HT-29 (cell line): Measurements from ENCODE around the gene STOM. TPM values are rescaled to one million over a fixed set of nuclear protein-coding genes. Genes with fewer than 3 reads are reported as not detected.
"Not testable (repeated sequence)": the region's sequence is repeated elsewhere in the genome, so short reads cannot be mapped to it uniquely, and the experiment has no call there.

Experiments used
- DNase-seq: peaks from one replicate; pipeline ENCODE4 v3.0.0-alpha.2; 2015; ENCODE audit warnings: low spot score
- total RNA-seq: library from RNA; depleted of rRNA; stranded (reverse); fragments of >200 nt; shearing (Covaris generic); gene quantifications from 2 replicates; pipeline ENCODE4 v1.2.3, GENCODE V29; 2014; rRNA removed

STOM gene, protein sequence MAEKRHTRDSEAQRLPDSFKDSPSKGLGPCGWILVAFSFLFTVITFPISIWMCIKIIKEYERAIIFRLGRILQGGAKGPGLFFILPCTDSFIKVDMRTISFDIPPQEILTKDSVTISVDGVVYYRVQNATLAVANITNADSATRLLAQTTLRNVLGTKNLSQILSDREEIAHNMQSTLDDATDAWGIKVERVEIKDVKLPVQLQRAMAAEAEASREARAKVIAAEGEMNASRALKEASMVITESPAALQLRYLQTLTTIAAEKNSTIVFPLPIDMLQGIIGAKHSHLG
- total RNA-seq, result not detected in 2 replicates

DNA sequence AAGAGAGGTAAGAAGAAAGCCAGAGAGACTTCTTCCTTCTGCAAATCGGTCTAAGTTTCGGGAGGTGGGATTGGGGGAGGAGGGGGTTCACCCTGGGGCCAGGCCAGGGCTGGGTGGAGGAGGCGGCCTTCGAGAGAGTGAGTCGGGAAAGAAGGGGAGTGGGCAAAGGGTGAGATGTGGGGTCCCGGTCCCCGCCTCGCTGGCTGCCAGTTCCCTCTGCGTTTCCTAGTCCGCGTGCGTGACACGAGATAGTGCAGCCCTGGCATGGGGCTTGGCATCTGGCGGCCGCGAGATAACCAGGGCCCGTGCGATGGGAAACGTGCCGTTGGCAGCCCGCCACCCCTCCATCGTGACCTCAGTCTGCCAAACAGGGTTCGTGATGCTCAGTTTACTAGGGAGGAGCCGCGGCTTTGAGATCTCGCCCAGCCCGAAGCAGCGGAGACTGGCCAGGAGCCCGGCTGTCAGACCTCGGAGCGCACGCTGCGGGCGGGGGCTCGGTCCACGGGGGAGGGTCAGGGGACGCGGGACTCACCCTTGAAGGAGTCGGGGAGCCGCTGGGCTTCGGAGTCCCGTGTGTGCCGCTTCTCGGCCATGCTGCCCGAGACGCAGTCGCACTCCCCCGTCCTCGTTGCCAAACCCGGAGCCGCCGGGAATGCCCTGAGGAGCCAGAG, at the start of gene STOM:
TSS of gene STOM (minus strand) at position 656 of the 671 bp plus-strand sequence. CDS start at position 593, 63 bp downstream.
- DNase-seq, result no peak

DNA sequence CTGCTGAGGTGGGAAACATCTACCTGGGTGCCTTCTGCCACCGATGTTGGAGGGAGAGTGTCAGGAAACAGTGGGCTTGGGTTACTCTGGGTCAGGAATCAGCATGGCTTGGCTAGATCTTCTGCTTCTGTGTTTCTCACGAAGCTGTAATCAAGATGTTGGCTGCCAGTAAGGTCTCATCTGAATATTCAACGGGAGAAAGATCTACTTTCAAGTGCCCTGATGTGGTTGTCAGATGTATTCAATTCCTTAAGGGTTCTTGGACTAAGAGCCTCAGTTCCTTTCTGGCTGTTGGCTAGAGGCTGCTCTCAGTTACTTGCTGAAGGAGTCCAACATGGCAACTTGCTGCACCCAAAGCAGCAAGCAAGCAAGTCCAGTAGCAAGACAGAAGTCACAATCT, 41.9 kb upstream of the STOM start:
- DNase-seq, result no peak

DNA sequence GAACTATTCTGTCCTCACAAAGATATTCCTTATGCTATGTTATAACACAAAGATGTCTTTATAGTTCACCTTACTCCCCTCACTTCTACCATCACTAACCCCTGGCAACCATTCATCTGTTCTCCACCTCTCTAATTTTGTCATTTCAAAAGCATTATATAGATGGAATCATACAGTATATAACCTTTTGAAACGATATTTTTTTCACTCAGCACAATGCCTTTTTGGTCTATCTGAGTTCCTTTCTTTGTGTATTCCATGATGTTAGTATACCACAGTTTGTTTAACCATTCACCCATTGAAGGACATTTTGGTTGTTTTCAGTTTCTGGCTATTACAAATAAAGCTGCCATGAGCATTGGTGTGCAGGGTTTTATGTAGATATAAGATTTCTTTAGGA, 35.8 kb upstream of the STOM start:
- no peak for DNase-seq

DNA sequence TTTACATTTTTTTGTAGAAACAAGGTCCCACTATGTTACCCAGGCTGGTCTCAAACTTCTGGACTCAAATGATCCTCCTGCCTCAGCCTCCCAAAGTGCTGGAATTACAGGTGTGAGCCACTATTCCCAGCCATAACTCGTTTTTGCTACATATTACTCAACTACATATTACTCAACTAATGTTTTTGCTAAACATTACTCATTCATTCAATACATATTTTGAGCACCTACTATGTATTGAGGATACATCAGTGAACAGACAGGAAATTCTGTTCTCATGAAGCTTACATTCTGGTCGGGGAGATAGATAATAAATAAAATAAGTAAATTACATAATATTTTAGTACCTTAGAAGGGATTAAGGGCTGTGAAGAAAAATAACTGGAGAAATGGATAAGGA, 34.9 kb upstream of the STOM start:
- no peak for DNase-seq

DNA sequence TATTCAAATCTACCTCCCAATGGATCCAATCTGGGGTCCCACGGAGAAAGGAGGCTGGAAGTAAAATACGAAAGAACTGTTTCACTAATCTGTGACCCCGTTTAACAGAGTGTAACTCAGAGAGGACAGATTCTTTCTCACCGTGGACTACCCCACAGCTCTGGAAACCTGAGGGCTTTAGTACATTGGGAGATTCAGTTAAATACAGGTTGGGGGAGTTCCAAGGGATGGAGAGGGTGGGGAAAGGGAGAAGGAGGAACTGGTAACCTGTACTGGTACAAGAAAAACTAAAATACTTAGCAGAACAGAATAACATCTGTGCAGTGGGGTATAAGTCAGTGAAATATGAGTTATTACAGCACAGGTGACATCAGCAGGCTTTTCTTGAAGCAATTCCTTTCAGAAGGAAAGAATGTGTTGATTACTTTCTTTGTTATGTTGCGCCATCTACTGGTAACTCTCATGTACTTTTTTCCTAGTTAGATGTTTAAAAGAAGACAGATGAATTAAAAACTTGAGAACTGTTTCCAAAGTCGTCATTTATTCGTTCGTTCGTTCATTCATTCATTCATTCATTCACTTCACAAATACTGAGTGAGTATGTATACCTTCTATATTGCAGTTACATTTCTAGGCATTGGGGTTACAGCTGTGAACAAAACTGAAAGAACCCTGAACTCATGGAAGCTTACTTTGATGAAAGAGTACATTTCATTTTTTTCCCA, 30.0 kb upstream of the STOM start:
- DNase-seq, result peak; percentile 83

DNA sequence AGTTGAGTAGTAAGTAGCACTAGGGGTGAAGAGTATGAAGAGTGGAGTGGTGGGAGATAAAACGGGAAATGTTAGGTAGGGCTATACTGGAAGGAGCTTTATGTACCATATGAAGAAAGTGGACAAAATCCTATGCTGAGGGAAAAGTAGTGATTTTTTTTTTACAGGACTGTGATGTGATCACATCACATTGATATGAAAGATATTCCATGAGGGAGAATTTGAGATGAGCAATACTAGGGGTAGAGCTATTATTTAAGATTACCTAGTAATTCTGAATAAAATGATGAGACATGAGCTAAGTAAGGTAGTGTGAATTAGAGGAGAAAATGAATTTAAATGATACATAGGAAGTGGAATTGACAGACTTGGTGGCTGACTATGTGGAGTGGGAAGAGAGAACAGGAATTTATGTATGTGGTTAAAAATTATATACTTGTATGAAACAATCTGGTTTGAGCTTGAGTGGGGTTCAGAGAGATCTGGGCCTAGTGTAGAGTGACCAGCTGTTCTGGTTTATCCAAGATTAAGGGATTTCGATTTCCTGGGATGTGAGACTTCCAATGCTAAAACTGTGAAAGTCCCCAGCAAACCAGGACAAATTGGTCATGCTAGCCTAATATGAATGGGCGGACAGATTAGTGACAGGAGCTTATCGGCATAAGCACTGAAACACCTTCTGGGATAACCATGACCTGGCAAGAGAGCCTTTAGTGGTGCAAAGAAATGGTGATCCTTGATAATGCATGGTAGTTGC, 29.3 kb upstream of the STOM start:
- DNase-seq, result no peak

DNA sequence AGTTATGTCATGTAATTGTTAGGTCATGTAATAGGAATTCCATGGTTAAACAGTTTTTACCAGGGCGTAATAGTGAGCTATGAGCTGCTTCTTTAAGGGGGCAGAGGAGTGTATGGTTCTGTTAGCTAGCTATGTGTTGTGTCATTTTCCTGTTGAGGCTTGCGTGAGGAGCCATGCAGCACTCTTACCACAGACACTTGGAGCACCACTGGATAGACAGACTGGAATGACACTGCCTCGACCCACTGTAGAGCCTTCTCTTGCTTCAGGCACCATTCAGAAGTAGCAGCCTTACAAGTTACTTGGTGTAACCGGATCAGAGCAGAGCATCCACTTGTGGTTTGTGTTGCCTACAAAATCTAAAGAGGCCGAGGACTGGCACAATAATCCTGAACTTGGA, 28.3 kb upstream of the STOM start:
- DNase-seq, result no peak

DNA sequence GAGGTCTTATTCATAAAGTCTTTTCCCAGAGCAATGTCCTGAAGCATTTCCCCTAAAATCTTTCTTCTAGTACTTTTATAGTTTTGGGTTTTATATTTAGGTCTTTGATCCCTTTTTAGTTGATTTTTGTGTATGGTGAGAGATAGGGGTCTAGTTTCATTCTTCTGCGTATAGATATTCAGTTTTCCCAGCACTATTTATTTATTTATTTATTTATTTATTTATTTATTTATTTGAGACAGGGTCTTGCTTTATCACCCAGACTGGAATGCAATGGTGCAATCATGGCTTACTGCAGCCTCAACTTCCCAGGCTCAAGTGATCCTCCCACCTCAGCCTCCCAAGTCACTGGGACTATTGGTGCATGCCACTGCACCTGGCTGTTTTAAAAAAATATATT, 27.2 kb upstream of the STOM start:
- not testable (repeated sequence) for DNase-seq

DNA sequence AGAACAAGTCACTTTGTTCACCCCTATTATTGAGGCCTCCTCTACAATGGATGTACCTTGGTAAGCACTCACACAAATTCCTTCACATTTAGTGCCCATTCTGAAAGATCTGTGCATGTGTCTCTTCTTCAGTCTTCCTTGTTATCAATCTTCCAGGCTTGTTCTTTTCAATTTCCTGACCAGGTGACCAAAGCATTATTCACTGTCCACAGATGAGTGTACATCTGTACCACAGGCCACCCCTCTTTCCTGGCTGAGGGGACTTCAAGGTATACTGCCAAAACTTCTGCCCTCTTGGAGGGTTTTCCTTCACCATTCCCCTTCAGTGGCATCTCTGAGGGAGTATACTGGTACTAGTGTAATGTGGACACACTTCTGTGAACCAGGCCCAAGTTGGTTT, 25.5 kb upstream of the STOM start:
- no peak for DNase-seq

DNA sequence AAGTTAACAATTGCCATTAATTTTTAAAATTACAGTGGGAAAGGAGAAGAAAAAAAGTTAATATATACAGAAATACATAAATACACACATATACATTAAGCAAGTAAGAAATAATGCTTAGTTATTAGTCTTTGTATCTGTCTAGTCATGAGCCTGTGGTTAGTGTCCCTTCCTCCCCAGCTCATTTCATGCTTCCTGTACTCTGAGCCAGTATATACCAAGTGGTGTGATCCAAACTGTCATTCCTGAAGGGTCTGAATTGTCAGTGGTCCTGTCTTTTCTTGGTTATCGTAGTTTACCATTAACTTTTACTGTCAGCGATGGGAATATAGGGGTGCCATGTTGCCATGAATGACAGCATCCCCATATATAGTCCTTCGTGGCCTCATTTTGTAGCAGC, 24.2 kb upstream of the STOM start:
- DNase-seq, result no peak

DNA sequence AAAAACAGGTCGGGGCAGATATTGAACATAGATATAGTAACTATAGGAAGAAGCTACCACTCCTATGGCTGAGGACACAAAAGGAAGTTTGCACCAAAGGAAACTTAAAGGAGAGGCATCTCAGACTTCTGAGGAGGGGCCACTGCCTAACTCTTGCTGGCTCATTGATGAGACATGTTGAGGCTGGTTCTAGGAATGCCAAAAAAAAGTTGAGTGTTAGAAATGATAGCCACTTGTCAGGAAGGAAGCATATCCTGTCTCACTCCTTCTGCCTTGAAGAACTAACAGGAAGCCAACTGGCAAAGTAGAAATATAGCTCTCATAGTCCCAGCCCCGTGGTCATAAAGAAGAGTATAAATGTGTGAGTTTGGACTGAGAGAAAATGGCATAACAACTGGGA, 23.3 kb upstream of the STOM start:
- DNase-seq, result no peak

DNA sequence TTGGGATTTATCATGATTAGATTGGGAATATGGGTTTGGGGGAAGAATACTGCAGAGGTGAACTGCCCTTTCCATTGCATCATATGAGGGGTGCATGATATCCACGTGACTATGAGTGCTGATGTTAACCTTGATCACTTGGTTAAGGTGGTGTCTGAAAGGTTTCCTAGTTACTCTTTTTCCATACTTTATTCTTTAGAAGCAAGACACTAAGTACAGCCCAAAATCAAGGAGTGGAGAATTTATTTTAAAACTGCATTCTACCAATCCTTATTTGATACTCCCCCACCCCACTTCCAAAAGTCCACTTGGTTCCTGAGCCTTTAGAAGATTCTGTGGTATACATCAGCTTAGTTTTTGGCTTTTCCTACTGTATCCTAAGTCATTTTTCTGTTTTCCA, 20.3 kb upstream of the STOM start:
- DNase-seq, result no peak

DNA sequence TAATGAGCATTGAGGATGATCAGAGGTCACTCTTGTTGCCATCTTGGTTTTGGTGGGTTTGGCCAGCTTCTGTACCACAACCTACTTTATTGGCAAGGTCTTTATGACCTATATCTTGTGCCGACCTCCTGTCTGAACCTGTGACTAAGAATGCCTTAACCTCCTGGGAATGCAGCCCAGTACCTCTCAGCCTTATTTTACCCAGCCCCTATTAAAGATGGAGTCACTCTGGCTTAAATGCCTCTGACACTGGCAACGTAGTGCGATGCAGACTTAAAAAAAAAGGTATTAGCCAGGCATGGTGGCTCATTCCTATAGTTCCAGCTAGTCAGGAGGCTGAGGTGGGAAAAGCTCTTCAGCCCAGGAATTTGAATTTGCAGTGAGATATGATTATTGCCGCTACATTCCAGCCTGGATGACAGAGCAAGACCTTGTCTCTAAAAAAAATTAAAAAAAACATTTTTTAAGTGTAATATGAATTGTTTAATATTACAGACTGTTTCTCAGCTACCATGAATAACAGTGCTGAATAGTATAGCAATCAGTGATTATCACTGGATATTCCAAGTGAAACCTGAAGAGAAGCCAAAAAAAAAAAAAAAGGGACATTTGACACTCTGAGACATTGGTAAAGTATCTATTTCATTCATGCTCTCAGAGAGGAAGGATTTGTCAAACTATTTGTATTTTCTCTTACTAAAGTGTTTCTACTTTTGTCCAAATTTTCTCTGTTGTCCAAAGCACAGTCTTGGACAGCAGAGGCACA, 18.3 kb upstream of the STOM start:
- no peak for DNase-seq

DNA sequence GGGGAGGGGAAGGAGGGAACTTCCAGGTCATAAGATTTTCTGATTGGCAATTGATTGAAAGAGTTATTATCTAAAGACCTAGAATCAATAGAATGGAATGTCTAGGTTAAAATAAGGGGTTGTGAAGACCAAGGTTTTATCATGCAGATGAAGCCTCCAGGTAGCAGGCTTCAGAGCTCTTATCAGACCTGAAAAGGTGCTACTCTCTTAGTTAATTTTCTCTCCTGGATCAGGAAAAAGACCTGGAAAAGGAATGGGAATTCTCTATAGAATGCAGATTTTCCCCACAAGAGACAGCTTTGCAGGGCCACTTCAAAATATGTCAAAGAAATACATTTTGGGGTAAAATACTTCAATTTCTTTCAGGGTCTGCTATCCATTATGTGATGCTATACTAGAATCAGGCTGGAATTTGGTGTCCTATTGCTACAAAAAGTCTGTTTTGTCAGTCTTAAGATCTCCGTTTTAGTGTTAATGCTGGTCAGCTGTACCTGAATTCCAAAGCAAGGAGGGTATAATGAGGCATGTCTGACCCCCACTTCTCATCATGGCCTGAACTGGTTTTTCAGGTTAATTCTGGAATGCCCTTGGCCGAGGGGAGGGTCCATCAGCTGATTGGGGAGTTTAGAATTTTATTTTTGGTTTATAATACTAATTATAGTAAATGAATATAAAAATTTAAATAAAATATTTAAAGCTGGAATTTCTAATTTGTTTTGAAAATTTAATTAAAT, 16.6 kb upstream of the STOM start:
- no peak for DNase-seq

DNA sequence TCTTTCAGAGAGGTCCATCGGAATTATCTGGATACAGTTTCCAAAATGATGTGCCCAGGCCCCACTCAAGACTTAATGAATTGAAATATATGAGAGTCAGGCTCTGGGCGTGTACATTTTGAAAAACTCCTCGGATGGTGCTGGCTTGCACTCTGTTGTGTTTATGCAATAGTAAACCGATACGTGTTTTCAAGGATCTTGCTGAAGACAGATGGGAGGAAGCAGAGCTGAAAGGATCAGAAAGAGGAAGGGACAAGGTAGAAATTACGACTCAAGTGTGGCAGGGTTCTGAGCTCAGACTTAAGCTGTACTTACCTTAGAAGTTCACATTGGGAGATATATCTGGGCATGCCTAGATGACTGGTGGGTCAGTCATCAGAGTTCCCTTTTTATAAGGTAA, 13.7 kb upstream of the STOM start:
- DNase-seq, result no peak

DNA sequence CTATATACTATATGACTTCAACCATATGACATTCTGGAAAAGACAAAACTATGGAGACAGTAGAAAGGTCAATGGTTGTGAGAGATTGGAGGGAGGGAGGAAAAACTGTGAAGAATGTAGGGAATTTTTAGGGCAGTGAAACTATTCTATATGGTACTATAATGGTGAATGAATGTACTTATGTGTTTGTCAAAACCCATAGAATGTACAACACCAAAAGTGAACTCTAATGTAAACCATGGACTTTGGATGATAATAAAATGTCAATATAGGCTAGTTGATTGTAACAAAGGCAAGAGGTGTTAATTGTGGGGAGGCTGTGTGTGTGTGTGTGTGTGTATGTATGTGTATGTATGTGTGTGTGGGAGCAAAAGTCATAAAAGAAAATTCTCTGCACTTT, 10.8 kb upstream of the STOM start:
- no peak for DNase-seq

DNA sequence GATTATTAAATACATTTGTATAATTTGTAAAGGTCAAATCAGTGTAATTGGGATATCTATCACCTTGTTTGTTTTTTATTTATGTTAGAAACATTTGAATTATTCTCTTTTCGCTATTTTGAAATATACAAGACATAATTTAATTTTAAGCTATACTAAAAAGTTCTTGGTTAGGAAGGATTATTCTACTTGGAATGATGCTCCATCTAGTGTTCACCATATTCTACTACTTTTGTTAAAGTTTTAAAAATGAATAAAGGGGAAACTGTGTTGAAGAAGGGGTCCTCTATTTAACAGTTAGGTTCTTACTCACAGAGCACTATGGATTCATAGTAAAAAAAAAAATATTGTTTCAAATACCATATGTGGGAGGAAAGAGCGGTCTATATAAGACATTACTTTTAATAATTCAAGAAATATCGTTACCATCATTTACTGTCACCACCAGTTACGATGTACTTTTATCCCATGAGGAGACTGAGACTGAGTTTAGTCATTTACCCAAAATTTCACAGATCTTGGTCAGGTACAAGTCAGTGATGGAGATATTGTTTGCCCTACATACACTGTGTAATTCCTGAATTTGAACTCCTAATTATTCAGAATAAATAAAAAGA, 6.3 kb upstream of the STOM start:
- no peak for DNase-seq

DNA sequence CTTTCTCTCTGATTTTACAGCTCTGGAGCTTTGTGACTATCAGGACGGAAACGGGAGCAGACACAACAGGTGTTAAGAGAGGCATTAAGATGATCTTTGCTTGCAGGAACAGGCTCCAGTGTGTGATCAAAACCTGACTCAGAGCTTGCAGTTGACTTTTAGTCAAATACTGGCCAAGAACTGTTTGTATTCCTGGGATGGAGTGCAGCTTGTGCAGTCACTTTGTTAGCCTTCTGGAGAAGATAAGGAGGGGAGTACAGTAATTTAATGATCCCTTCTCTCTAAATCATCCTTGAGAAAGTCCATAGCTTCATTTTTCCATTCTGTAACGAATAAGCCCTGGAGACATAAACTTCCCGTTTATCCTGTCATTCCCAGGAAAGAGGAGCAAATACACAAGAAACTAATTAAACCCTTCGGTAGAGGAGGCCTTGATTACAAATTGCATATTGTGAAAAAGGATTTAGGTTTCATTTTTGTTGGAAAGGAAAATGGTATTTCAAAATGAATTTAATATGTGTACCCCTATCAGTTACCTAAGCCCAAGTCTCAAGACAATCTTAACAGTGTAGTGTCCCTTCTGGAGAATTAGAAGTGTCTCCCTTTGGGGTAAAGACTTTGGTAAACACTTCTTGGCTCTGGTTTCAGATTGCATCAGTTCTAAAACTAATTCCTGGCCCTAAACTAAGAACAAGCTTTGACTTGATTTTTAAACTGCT, 3.1 kb upstream of the STOM start:
- DNase-seq, result no peak

DNA sequence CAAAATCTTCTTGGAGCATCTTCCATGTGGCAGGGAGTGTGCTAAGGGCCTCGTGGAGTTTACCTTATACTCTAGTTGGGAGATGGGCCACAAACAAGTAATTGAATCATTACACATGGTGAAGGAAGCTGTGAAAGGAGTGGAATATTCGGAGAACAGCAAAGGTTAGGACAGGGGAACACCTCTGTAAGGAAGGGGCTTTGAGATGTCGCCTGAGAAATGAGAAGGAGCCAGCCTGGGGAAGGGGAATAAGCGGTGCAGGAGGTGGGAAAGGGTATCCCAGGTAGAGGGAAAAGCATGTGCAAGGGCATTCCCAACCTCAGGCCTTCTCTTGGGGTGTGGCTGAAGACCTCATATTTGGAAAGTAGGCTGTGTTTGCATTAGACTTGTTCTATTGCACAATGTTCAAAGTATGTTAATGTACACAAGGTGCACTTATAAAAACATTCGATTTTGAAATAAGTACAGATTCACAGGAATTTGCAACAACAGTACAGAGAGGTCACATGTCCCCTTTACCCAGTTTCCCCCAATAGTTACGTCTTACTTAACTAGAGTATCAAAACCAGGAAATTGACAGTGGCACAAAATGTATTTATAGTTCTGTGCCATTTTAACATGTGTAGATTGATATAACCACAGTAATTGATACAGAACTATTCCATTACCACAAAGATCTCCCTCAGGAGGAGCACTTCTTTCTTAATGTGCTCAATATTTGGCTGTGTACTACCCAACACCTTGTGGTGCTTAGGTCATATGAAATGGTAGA, 2.4 kb upstream of the STOM start:
- DNase-seq, result no peak
